Measurements from ENCODE around the gene NAGA. TPM values are rescaled to one million over a fixed set of nuclear protein-coding genes. Genes with fewer than 3 reads are reported as not detected.

The NAGA gene
- total and polyA plus RNA-seq, 2 donors (not counting 3 experiments of a cell fraction or from before 2014, with no cell fraction given) = 29.0 to 63.4 TPM

GRCh38 chr22:42111798-42112197, 41.2 kb upstream of the NAGA start:
- no peaks in the 10 kb centered on the region for H3K9me3 ChIP-seq (replicated peaks; ENCODE audit: control insufficient read depth, insufficient read depth, low read length)
- no peaks in the 10 kb centered on the region for H4K20me1 ChIP-seq (replicated peaks; ENCODE audit: control insufficient read depth, extremely low read depth, insufficient read depth, low read length)
- POLR2A ChIA-PET = no interaction called here
- no peaks in the 10 kb centered on the region for H3K4me1 ChIP-seq (ENCODE audit: control insufficient read depth, extremely low read depth, insufficient read depth, low read length)
- H3K4me3 ChIP-seq (replicated peaks in 1 of 3; ENCODE audit: insufficient read depth in 1 of 3, low read depth in 1 of 3, low read length in 3 of 3) = no peak overlapping the region
- TF ChIP-seq EZH2 (IDR thresholded peaks at IDR 0.05; ENCODE audit: borderline replicate concordance, low read depth, low read length, severe bottlenecking) = no peak
- TF ChIP-seq, protein P1, sequence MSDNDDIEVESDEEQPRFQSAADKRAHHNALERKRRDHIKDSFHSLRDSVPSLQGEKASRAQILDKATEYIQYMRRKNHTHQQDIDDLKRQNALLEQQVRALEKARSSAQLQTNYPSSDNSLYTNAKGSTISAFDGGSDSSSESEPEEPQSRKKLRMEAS (IDR thresholded peaks at IDR 0.05; ENCODE audit: insufficient read depth, insufficient read length) = no peak
- no peak for TF ChIP-seq FOS (IDR thresholded peaks at IDR 0.05; ENCODE audit: borderline replicate concordance, insufficient read depth, low read length)
- no peak for TF ChIP-seq GATA2 (IDR thresholded peaks at IDR 0.05; ENCODE audit: insufficient read depth, insufficient read length, low read depth, low read length)
- TF ChIP-seq JUN (IDR thresholded peaks at IDR 0.05; ENCODE audit: borderline replicate concordance, insufficient read depth, insufficient read length, low read depth) = no peak
- TF ChIP-seq POLR2A (IDR thresholded peaks at IDR 0.05; ENCODE audit: low read depth, low read length) = no peak
- TF ChIP-seq, protein P2, sequence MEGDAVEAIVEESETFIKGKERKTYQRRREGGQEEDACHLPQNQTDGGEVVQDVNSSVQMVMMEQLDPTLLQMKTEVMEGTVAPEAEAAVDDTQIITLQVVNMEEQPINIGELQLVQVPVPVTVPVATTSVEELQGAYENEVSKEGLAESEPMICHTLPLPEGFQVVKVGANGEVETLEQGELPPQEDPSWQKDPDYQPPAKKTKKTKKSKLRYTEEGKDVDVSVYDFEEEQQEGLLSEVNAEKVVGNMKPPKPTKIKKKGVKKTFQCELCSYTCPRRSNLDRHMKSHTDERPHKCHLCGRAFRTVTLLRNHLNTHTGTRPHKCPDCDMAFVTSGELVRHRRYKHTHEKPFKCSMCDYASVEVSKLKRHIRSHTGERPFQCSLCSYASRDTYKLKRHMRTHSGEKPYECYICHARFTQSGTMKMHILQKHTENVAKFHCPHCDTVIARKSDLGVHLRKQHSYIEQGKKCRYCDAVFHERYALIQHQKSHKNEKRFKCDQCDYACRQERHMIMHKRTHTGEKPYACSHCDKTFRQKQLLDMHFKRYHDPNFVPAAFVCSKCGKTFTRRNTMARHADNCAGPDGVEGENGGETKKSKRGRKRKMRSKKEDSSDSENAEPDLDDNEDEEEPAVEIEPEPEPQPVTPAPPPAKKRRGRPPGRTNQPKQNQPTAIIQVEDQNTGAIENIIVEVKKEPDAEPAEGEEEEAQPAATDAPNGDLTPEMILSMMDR (IDR thresholded peaks at IDR 0.05; ENCODE audit: extremely low read depth in 1 of 2, insufficient read depth in 1 of 2, low read depth in 1 of 2, low read length in 2 of 2) = no peak
- no peak for TF ChIP-seq MYC (IDR thresholded peaks at IDR 0.05; ENCODE audit: low read depth, low read length)
- TF ChIP-seq POLR2AphosphoS5 (IDR thresholded peaks at IDR 0.05; ENCODE audit: insufficient read depth, low read depth, low read length) = no peak
- H3K4me2 ChIP-seq (ENCODE audit: insufficient read depth, low read length) = no peak overlapping the region
- H3K79me2 ChIP-seq (ENCODE audit: control insufficient read depth, insufficient read depth, low read length) = no peaks in the 10 kb centered on the region
- no peak overlapping the region for H3K27ac ChIP-seq (ENCODE audit: insufficient read depth, low read depth, low read length)
- no peaks in the 10 kb centered on the region for H3K27me3 ChIP-seq (ENCODE audit: control insufficient read depth in 2 of 2, insufficient read depth in 2 of 2, low read length in 2 of 2)
- FAIRE-seq (no peak), DNase-seq (ENCODE audit: low read depth, low spot score) (no peak)
- intact Hi-C loops (cut with micrococcal nuclease) = loop anchor here (10.0 kb wide), 1 partner anchor 417 kb away; the partner anchor contains the start of gene MEI1
- H3K36me3 ChIP-seq (ENCODE audit: control insufficient read depth in 2 of 2, extremely low read depth in 1 of 2, insufficient read depth in 2 of 2, low read length in 2 of 2) = no peaks in the 10 kb centered on the region
- CTCF ChIA-PET = interaction anchor here (0.9 to 5.1 kb wide), 3 partner anchors 9 to 145 kb away, joined by 4 to 83 read pairs (median 71); partner anchors contain the start of genes NDUFA6 and SEPTIN3
- dilution Hi-C loops (cut with MboI; ENCODE audit: extremely low pct_ligation_motif_present, low sequenced_read_pairs) = no loop called here
- H3K9ac ChIP-seq (replicated peaks; ENCODE audit: extremely low read depth, insufficient read depth, low read length) = no peak overlapping the region
- no TSS peak for BruUV-seq (replicated peaks)
- H2AFZ ChIP-seq (ENCODE audit: low read depth, low read length) = no peak overlapping the region
- H3K9me1 ChIP-seq (replicated peaks; ENCODE audit: control insufficient read depth, extremely low read depth, insufficient read depth, low read length) = no peaks in the 10 kb centered on the region

All from endothelial cell of umbilical vein (primary cell).